ENCODE data around the gene ERC2. TPM values are rescaled to one million over a fixed set of nuclear protein-coding genes. Genes with fewer than 3 reads are reported as not detected.

ERC2 gene
- total and polyA plus RNA-seq, 2 donors (not counting 3 experiments of a cell fraction or from before 2014, with no cell fraction given) = 5.6 to 15.5 TPM

DNA sequence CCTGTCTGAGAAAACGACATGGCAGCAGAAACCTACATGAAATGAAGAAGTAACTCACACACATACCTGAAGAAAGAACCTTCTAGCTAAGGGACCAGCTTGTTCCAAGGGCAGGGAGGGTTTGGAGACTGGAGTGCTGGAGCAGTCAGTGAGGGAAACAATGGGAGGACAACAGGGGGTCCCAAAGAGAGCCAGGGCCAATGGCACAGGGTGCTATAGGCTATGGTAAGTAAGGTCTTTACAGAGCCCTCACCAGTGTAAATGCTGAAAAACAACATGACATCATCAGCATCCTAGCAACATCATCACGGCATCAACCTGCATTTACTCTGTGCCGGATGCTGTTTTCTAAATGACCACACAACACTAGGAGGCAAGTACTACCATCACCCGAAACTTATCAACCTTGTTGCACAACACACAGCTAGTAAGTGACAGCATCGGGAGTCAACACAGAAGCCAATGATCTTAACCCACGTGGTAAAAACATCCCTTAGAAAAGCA lies 531.7 kb downstream of the ERC2 start:
- Histone ChIP-seq H2AFZ (ENCODE audit: low read depth, low read length) (no peak overlapping the region), H3K9me3 (replicated peaks; ENCODE audit: control insufficient read depth, insufficient read depth, low read length) (no peaks in the 10 kb centered on the region), H3K79me2 (ENCODE audit: control insufficient read depth, insufficient read depth, low read length) (no peaks in the 10 kb centered on the region), H3K4me2 (ENCODE audit: insufficient read depth, low read length) (no peak overlapping the region), H3K4me1 (ENCODE audit: control insufficient read depth, extremely low read depth, insufficient read depth, low read length) (no peaks in the 10 kb centered on the region), H3K4me3 (replicated peaks in 1 of 3; ENCODE audit: insufficient read depth in 1 of 3, low read depth in 1 of 3, low read length in 3 of 3) (no peak overlapping the region), H3K27ac (ENCODE audit: insufficient read depth, low read depth, low read length) (no peak overlapping the region), H3K9ac (replicated peaks; ENCODE audit: extremely low read depth, insufficient read depth, low read length) (no peak overlapping the region), H3K36me3 (ENCODE audit: control insufficient read depth in 2 of 2, extremely low read depth in 1 of 2, insufficient read depth in 2 of 2, low read length in 2 of 2) (no peaks in the 10 kb centered on the region), H3K9me1 (replicated peaks; ENCODE audit: control insufficient read depth, extremely low read depth, insufficient read depth, low read length) (no peaks in the 10 kb centered on the region), H3K27me3 (ENCODE audit: control insufficient read depth in 2 of 2, insufficient read depth in 2 of 2, low read length in 2 of 2) (no peaks in the 10 kb centered on the region), H4K20me1 (replicated peaks; ENCODE audit: control insufficient read depth, extremely low read depth, insufficient read depth, low read length) (no peaks in the 10 kb centered on the region)
- DNase-seq (ENCODE audit: low read depth, low spot score) (no peak), FAIRE-seq (no peak)
- no peak for TF ChIP-seq GATA2 (IDR thresholded peaks at IDR 0.05; ENCODE audit: insufficient read depth, insufficient read length, low read depth, low read length)
- ChIA-PET CTCF (no interaction called here), POLR2A (no interaction called here)
- dilution Hi-C loops (cut with MboI; ENCODE audit: extremely low pct_ligation_motif_present, low sequenced_read_pairs) = no loop called here
- BruUV-seq (replicated peaks) = no TSS peak
- intact Hi-C loops (cut with micrococcal nuclease) = no loop called here

DNA sequence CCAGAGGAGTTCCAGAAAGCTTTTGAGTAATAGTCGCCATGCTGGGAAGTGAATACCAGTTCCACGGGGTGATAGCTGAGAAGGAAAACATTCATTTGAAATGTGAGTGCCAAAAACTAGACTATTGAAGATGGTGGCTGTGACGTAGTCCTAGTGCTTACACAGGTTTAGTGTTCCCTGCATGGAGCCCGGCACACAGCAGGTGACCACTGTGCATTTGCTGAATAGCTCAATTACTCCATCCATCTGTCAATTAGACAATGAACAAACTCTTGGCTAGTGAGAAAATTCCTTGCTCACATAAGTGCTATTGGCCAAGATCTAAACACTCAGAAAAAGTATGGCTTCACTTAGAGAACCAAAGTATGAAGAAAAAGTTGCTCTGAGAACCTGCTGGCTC lies 533.0 kb downstream of the ERC2 start:
- no peak overlapping the region for H3K4me3 ChIP-seq (replicated peaks in 1 of 3; ENCODE audit: insufficient read depth in 1 of 3, low read depth in 1 of 3, low read length in 3 of 3)
- no peaks in the 10 kb centered on the region for H3K79me2 ChIP-seq (ENCODE audit: control insufficient read depth, insufficient read depth, low read length)
- H3K4me2 ChIP-seq (ENCODE audit: insufficient read depth, low read length) = no peak overlapping the region
- no peaks in the 10 kb centered on the region for H3K36me3 ChIP-seq (ENCODE audit: control insufficient read depth in 2 of 2, extremely low read depth in 1 of 2, insufficient read depth in 2 of 2, low read length in 2 of 2)
- H3K9me3 ChIP-seq (replicated peaks; ENCODE audit: control insufficient read depth, insufficient read depth, low read length) = no peaks in the 10 kb centered on the region
- intact Hi-C loops (cut with micrococcal nuclease) = no loop called here
- ChIA-PET POLR2A (no interaction called here), CTCF (interaction anchor here (1.2 kb wide), 1 partner anchor 316 kb away, joined by 3 read pairs; no protein-coding TSS in a partner anchor)
- no TSS peak for BruUV-seq (replicated peaks)
- FAIRE-seq = no peak
- H3K9me1 ChIP-seq (replicated peaks; ENCODE audit: control insufficient read depth, extremely low read depth, insufficient read depth, low read length) = no peaks in the 10 kb centered on the region
- no peaks in the 10 kb centered on the region for H3K27me3 ChIP-seq (ENCODE audit: control insufficient read depth in 2 of 2, insufficient read depth in 2 of 2, low read length in 2 of 2)
- H3K27ac ChIP-seq (ENCODE audit: insufficient read depth, low read depth, low read length) = no peak overlapping the region
- H3K4me1 ChIP-seq (ENCODE audit: control insufficient read depth, extremely low read depth, insufficient read depth, low read length) = no peaks in the 10 kb centered on the region
- TF ChIP-seq JUN (IDR thresholded peaks at IDR 0.05; ENCODE audit: borderline replicate concordance, insufficient read depth, insufficient read length, low read depth) (no peak), FOS (IDR thresholded peaks at IDR 0.05; ENCODE audit: borderline replicate concordance, insufficient read depth, low read length) (no peak), GATA2 (IDR thresholded peaks at IDR 0.05; ENCODE audit: insufficient read depth, insufficient read length, low read depth, low read length) (no peak), MYC (IDR thresholded peaks at IDR 0.05; ENCODE audit: low read depth, low read length) (no peak), EZH2 (IDR thresholded peaks at IDR 0.05; ENCODE audit: borderline replicate concordance, low read depth, low read length, severe bottlenecking) (no peak), POLR2AphosphoS5 (IDR thresholded peaks at IDR 0.05; ENCODE audit: insufficient read depth, low read depth, low read length) (no peak)
- TF ChIP-seq, protein P1, sequence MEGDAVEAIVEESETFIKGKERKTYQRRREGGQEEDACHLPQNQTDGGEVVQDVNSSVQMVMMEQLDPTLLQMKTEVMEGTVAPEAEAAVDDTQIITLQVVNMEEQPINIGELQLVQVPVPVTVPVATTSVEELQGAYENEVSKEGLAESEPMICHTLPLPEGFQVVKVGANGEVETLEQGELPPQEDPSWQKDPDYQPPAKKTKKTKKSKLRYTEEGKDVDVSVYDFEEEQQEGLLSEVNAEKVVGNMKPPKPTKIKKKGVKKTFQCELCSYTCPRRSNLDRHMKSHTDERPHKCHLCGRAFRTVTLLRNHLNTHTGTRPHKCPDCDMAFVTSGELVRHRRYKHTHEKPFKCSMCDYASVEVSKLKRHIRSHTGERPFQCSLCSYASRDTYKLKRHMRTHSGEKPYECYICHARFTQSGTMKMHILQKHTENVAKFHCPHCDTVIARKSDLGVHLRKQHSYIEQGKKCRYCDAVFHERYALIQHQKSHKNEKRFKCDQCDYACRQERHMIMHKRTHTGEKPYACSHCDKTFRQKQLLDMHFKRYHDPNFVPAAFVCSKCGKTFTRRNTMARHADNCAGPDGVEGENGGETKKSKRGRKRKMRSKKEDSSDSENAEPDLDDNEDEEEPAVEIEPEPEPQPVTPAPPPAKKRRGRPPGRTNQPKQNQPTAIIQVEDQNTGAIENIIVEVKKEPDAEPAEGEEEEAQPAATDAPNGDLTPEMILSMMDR (IDR thresholded peaks at IDR 0.05; ENCODE audit: extremely low read depth in 1 of 2, insufficient read depth in 1 of 2, low read depth in 1 of 2, low read length in 2 of 2) = no peak
- TF ChIP-seq, protein P2, sequence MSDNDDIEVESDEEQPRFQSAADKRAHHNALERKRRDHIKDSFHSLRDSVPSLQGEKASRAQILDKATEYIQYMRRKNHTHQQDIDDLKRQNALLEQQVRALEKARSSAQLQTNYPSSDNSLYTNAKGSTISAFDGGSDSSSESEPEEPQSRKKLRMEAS (IDR thresholded peaks at IDR 0.05; ENCODE audit: insufficient read depth, insufficient read length) = no peak
- no peak for DNase-seq (ENCODE audit: low read depth, low spot score)
- H4K20me1 ChIP-seq (replicated peaks; ENCODE audit: control insufficient read depth, extremely low read depth, insufficient read depth, low read length) = no peaks in the 10 kb centered on the region
- no peak overlapping the region for H3K9ac ChIP-seq (replicated peaks; ENCODE audit: extremely low read depth, insufficient read depth, low read length)
- dilution Hi-C loops (cut with MboI; ENCODE audit: extremely low pct_ligation_motif_present, low sequenced_read_pairs) = no loop called here
- H2AFZ ChIP-seq (ENCODE audit: low read depth, low read length) = no peak overlapping the region
